NCI-H1930 (cell line): ENCODE data around the gene IGFBP5.

Experiments
- DNase-seq, 2 experiments: peaks; one replicate each; lab custom pipeline; 2025; lab: John Stamatoyannopoulos, UW

Gene IGFBP5

DNA sequence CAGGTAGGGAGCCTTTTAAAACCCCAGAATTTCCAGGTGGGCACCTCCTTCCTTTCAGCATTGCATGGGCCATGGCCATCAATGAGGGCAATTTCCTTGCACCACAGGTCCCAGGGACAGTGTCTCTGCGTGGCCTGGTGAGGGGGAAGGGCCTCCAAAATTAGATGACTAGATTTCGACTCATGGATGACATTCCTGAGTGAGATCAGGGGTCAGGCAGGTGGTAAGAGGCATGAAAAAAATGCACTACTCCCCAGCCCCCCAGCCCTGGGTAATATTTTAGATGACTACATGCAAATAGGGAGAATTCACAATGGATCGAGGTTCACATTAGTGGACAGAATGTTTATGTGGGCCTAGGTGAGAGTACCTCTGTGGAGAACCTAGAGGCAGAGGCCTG, 19.0 kb upstream of the IGFBP5 start:
- no peak for DNase-seq

DNA sequence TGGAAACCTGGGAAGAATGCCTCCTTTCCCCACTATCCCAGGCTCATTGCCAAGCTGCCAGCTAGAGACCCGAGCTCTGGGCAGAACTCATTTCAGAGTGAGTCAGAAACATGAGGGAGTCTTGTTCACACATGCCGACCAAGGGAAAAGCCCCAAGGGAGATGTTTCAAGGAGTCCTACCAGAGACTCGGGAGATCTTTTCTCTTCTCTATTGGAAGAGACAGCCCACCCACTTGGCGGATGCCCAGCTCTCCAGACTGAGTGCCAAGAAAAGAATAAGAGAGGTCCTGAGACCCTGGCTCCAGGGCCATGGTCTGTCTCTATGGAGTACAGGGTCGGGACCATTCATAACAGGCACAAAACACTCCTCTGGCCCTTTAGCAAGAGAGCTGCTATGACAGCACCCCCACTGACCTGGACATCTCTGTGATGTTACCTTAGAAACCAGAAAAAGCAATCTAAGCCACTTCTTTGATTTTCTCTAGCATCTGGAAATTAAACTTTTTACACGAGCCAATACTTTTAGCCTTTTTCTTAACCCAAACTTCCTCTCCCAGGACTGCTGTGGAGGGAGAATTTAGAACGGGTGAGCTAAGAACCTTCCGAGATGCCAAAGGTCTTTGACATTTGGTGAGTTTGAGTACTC, 18.5 kb upstream of the IGFBP5 start:
- DNase-seq: no peak

DNA sequence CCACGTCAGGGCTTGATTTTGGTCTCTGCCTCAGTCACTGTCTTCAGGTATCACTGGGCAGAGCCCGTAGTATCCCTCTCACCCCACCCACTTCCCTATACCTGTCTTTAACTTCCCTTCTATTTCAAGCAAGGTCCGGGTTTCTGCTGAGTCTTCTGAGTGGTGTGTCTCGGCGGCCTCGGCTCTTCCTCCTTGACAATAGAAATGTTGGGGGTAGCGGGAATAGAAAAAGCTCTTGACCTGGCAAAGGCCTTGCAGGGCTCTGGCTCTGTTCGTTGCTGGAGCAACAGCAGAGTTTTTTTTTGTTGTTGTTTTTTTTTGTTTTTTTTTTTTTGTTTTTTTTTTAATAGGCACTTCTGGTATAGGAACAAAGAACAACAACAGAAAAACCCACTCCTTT, 16.0 kb upstream of the IGFBP5 start:
- no peak for DNase-seq

DNA sequence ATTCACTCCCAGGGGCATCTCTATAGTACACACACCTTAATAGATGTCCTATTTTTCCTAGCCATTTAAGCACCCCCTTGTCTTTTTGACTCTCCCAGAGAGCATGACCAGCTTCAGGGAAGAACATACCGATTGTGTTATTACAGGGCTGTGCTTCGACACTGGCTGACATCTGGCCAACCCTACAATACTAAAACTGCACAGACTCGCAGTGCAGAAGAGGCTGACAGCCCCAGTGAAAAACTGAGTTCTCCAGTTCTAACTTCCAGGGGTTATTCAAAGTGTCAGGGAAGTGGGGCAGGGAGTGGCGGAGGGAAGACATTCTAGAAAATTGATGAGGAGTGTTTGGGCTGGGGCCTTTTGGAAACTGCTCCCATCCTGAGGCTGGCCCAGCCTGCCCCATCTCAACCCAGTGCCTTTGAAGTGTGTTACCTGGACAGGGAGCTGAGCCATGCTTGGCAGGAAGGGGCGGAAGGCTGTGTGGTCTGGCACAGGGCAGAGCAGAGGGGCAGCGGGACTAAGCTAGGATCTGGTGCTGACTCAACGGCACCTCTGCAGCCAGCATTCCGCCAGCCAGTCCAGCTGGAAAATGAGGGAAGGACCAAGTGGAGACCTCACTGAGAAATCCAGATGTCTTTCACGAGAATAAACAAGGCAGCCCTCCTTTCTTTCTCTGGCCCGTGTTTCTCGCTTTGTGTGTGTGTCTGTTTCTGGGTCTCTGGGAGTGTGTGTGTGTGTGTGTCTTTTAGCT, 15.4 kb upstream of the IGFBP5 start:
- no peak for DNase-seq

DNA sequence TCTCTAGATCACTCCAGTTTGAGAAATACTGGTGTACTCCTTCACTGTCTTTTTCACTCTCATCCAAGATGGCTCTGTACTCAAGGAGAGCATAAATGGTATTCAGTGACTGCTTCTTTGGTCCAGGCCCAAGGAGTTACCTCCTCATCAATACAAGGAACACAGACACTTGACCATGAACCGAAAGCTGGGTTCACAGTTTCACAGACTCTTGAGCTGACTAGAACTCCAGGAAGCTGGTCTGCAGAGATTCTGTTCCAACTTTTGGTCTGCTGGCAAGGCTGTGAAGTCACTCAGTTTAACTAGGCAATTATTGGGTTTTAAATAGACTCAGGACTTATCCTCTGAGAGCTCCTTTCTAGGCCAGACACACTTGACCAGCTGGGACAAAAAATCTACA, 7.4 kb upstream of the IGFBP5 start:
- DNase-seq: no peak

DNA sequence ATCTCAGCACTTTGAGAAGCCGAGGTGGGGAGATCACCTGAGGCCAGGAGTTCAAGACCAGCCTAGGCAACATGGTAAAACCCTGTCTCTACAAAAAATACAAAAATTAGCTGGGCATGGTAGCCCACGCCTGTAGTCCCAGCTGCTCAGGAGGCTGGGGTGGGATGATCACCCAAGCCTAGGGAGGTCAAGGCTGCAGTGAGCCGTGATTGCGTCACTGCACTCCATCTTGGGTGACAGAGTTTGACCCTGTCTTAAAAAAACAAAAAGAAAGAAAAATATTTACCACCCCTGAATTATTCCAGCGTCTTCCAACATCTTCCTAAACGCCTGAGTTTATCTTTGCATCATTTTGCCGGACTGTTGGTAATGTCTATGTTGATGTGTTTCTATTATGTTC, 6.2 kb upstream of the IGFBP5 start:
- no peak for DNase-seq

DNA sequence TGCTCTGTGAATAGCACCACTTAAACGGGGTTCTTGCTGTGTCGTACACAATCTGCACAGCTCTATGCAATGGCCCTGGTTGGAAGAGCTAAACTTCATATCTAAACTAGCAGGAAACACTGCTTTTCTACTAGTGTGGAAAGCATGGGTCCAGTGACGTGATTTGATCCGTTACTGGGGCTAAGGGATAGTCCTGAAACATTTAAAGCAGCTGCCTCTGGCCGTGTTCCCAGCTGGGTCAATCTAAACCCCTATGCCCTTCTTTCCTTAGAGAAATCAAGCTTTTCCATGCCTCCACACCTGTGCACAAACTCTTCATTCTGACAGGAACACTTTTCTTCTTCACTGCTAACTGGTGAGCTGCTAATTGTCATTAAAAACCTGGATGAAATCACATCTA, 5.4 kb upstream of the IGFBP5 start:
- no peak for DNase-seq

DNA sequence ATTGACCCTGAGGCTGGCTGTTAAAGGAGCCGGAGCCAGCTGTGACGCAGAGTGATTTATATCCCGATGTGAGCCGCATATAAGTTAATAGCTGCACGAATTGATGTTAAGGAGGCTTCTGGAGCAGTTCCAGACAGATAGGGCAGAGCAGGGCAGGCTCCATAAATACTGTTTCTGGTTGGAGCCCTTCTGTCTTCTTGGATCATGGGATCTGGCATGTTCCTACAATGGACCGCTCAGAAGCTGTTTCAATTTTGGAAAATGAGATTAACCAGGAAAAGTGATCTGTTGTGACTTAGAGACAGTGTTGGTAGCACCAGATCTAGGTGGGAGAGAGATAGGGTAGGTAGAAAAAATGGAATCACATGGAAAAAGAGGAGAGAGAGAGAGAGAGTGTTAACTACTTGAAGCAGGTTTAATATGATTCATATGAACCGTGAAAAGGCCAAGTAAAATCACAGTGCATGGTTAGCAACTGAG, 4.8 kb upstream of the IGFBP5 start:
- no peak for DNase-seq

DNA sequence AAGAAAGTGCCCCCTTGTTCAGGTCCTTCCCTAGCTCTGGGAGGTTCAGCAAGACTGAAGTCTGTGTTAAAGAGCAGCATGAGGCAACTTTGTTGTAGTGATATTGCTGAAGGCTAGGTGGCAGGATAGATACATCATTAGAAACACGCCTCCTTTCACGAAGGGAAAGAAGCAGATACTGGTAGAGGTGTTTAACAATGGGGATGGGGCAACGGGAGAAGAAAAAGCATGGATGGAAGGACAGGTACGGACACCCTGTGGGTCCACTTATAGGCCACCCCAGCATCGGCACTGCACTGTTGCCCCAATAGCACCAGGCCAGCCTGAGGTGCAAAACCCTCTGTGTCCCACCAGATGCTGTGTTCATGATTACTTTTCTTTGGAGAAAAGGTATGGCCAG, 3.5 kb upstream of the IGFBP5 start:
- DNase-seq: peak; percentile 39 to 61

DNA sequence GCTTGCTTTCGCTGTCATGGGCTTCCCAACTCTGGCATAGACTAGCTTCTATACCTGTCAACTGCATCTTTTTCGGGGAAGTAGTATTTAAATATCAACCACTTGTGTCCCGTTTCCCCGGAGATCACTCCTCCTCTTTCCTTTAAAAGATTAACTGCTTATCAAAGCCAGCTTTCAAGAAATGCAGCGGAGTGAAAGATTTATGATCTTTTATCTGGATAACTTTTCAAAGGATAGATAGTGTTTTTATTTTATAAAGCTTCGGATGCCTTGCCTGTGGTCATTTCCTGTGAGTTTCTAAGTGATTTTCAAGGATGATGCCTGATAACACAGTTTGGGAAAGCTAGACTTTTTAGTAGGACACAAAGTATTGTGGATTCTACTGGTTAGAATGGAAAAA, 2.9 kb upstream of the IGFBP5 start:
- DNase-seq: no peak

DNA sequence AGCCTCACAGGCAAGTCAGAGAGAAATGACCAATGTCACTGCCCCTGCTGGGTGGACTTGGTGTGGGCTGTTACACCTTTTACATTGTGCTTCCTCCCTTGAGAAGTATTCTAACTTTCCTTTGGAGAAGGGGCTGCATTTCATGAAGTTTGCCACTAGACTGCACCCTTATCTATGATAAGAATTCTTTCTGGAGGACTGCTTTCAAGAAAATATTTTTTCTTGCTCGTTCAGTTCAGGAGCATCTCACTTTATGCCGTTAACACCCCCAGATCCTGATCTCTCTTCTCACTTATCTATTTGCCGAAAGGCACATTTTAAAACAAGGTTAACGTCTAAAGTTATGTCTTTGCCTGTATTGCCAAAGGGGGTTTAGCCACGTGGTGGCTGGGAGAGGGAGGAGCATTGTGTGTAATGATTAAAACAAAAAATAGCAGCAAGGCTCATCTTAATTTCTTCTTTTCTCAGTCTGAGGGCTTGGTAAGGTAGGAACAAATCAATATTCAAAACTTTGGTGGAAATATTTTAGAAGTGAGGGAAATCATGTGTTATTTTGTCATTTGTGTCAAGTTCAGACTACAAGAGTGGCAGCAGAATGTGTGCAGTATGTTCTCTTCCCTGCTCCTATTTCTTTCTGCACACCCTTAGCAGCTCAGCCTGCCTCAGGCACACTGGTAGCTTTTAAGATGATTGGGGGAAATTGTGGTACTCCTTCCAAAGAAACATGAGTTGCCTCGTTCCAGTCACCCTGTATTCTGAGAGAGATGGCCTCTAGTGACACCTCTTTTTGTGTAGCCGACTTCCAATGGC, 1.6 kb upstream of the IGFBP5 start:
- DNase-seq: peak in 1 of 2 experiments; percentile 15

DNA sequence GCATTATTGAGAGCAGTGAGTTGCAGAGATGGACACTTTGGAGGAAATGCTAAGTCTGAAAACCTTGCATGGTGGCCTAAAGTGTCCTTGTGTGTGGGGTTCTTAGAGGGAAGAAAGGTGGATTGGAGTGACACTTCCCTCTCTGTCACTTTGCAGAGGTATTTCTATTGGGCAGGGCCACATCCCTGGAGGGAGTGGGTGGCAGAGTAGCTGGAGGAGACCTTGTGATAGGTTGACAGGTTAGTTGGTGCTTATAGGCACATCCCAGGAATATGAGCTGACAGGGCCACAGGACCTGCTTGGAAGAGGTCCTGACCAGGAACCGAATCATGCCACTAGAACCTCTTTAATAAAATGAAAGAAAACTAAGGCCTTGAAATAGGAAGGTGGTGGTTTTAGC, 972 bp upstream of the IGFBP5 start:
- DNase-seq: no peak

DNA sequence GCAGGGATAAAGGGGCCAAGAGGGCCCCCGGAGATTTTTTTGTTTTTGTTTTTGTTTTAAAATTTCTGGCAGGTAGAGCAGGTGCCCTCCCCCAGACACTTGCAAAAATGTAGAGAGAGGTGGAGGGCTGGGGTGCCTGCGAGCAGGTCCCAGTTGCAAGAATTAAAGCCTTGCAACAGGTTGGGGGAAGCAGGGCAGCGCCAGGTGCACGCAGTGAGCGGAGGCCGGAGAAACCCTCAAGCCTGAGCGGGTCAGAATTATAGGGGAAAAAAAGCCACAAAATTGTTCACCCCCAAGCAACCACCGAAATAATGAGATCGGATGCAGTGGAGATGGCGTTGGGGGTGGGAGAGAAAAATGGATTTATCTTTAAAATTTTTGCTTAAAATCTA, 527 bp downstream of the IGFBP5 start:
- DNase-seq: no peak

DNA sequence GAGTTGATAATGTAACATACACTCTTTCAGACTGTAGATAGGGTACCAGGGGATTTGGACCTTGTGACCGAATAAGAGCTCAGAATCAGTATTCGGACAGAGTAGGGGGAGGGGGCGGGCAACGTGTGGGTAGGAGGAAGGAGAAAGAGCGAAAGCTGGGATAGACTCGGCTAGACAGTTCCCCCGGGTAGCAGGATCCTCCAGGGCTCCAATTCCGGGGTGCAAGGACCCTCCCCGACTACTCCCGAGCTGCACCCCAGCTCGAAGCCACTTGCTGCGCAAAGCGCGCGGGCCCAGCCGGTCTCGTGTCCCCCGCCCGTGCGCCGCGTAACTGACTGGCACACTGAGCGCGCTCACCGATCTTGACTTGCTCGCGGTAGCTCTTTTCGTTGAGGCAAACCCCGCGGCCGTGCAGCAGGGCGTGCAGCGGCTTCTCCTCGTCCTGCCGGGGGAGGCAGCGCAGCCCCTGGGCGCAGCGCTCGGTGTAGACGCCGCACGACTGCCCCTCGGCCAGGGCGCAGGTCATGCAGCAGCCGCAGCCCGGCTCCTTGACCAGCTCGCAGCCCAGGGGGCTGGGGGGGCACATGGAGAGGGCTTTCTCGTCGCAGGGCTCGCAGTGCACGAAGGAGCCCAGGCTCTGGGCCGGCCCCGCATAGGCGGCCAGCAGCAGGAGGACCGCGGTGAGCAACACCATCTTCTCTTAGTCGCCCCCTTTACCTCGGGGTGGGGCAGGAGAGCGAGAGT, 1.1 kb downstream of the IGFBP5 start:
- peak in 1 of 2 experiments; percentile 13 for DNase-seq

DNA sequence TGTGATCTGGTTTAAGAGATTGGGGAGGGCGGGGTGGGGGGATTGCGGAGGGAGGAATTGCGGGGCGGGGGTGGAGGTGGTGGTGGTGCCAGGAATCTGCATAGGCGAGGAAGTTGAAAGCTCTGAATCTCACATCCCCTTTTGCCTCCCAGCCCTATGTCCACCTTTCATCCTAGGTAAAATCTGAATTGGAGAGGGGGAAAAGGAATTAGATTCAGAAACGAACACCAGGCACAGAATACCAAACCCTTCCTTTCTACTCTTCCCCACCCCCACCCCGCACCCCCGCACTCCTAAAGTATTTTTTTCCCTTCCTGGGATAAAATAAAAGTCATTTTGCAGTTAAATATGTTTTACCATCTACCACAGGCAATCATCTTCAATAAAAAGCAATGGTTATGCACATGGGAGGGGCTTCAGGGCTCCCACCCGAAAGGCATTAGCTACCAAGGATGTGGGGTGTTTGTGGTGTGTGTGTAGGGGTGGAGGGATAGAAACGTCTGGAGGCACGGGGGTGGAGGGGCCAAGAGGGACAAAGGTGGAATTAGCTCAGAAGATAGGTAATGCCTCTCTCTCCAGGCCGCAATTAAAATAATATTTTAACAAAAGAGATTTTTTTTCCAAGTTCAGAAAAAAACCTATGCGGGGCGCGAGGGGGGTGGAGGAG, 1.8 kb downstream of the IGFBP5 start:
- DNase-seq: no peak

DNA sequence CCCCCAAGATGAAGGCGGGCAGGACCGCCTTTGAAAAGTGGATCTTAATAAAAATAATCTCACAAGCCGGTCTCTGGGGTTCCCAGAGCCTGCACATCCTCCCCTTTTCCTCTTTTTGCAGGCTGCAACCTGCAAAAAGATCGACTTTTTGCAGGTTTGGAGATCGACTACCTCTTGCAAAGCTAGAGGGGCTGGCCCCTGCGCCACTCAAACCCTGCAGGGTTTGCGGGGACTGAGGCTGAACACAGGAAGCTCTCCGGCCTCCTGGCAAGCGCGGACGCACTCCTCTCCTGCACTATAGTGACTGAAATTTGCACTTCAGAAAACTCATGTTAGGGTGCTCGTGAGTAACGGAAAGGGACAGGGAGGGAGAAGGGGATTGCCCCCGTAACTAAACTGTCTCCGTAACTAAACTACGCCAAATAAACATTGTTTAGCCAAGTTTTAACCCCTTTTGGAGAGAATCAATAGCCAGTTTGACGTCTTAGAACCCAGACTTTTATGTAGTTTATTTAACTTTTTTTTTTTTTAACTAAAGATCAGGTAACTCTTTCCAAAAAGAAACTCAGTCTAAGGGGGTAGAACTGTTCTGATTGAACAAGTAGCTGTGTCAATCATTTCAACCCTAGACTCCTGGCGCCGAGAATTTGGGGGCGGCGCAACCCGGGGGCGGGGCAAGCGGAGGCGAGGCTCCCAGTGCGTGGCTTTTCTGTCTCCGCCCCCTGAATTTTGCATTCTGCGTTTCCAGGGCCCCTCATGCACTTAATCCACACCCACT, 2.5 kb downstream of the IGFBP5 start:
- peak in 1 of 2 experiments; percentile 21 for DNase-seq

DNA sequence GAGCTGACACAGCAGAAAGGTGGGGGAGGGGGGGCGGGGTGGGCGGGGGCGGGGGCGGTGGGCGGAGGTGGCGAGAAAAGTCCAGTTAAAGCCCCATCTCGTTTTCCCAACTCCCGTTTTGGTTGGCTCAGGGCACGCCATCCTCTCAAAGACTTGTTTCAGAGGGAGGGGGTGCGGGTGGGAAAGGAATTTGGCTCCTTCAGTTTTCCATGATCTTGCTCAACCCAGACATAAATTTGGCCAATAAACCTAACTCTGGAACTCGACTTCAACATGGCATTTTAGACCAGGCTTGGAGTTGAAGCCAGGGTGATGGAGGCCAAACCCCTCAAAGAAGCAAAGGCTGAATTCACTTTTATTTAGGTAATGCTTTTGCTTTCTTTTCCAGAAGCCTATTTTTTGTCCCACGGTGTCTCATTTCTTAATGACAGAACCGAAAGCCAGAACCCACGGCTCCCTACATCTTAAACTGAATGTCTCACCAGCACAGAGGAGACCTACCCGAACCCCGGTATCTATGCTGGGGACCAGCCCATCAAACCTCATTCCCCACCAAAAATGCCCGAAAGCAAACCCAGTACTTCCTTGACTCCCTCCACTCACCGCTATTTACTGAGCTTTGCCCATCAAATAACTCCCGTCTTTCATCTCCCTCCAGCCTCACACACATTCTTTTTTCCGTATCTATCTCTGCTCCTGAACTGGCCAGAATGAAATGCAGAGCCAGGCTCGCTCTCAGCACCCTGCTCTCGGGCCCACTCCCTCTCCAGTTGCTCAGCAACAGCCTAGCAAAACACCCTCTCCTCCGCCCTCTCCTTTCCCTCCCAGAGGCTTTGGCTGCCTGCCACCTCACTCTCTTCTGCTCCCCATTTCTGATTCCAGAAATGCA, 4.3 kb downstream of the IGFBP5 start:
- DNase-seq: peak in 1 of 2 experiments; percentile 16

DNA sequence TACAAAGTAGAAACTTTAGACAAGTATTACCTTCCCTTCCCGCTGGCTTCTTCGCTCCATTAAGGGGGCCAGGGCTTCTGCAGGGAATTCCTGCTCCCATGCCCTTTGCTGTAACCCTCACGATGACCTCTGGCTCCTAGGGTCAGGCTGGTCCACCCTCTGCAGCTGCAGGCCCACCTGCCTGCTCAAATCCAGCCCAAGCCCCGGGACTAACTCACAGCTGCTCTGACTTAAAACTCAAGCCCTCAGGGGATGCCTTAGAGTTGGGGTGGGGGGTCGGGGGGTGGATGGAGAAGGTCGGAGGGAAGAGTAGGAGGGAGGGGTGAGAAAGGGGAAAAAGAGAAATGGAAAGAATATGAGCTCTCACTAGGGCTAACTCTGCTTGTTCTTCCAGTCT, 4.9 kb downstream of the IGFBP5 start:
- no peak for DNase-seq

DNA sequence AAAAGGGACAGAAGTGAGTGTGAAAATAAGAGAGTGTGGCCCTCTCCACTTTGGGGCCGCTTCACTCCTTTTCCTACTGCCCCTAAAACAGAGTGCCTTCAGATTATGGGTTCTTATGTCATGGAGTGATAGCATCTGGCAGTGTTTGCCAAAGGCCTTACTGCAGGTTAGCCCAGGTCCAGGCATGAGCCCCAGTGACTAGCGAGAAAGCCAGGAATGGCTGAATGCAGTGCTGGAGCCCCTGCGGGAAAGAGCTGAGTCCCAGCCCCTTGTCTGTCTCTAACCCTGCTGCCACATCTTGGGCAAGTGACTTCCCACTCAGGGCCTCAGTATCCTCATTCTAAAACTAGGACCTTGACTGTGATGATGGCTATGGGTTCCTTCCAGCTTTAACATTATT, 6.0 kb downstream of the IGFBP5 start:
- no peak for DNase-seq
